Measurements from ENCODE around the gene SAMD1.

The SAMD1 gene

GRCh38 chr19:14058182-14059092, 32.1 kb downstream of the SAMD1 start:
- H4K20me1 ChIP-seq (ENCODE audit: insufficient read depth, low read length): no peaks in the 10 kb centered on the region
- peak overlapping the region; percentile 48 for H3K4me2 ChIP-seq (ENCODE audit: low read length)
- H2AFZ ChIP-seq (ENCODE audit: low read depth, low read length): no peak overlapping the region
- H3K4me3 ChIP-seq (ENCODE audit: low read length): no peak overlapping the region
- no peaks in the 10 kb centered on the region for H3K9me3 ChIP-seq (ENCODE audit: insufficient read depth, low read length)
- no peak overlapping the region for H3K27ac ChIP-seq (ENCODE audit: low read length)
- no peak overlapping the region for H3K9ac ChIP-seq (ENCODE audit: low read length)
- no peaks in the 10 kb centered on the region for H3K36me3 ChIP-seq (replicated peaks; ENCODE audit: low read depth, low read length)
- 0 out of 2 replicates have a peak, but pooled peaks cover 2% of the 10 kb centered on the region for H3K4me1 ChIP-seq (ENCODE audit: low read length)
- TF ChIP-seq EZH2phosphoT487 (IDR thresholded peaks at IDR 0.05; ENCODE audit: low read depth) (no peak), CTCF (IDR thresholded peaks at IDR 0.05; ENCODE audit: low read depth, low read length) (no peak)
- peaks cover 29% of the 10 kb centered on the region for H3K27me3 ChIP-seq (ENCODE audit: low read depth, low read length)
- H3K79me2 ChIP-seq (ENCODE audit: low read length): no peaks in the 10 kb centered on the region

- peaks cover 26% of the 10 kb centered on the region for H3K27me3 ChIP-seq (ENCODE audit: low read depth, low read length)
- H3K79me2 ChIP-seq (ENCODE audit: low read length): no peaks in the 10 kb centered on the region
- 0 out of 2 replicates have a peak, but pooled peaks cover 2% of the 10 kb centered on the region for H3K4me1 ChIP-seq (ENCODE audit: low read length)
- H3K4me2 ChIP-seq (ENCODE audit: low read length): no peak overlapping the region
- H3K36me3 ChIP-seq (replicated peaks; ENCODE audit: low read depth, low read length): peaks cover 8% of the 10 kb centered on the region
- no peak overlapping the region for H3K27ac ChIP-seq (ENCODE audit: low read length)
- H3K9ac ChIP-seq (ENCODE audit: low read length): no peak overlapping the region
- TF ChIP-seq EZH2phosphoT487 (IDR thresholded peaks at IDR 0.05; ENCODE audit: low read depth) (no peak), CTCF (IDR thresholded peaks at IDR 0.05; ENCODE audit: low read depth, low read length) (no peak)
- no peaks in the 10 kb centered on the region for H4K20me1 ChIP-seq (ENCODE audit: insufficient read depth, low read length)
- no peak overlapping the region for H2AFZ ChIP-seq (ENCODE audit: low read depth, low read length)
- H3K4me3 ChIP-seq (ENCODE audit: low read length): no peak overlapping the region
- H3K9me3 ChIP-seq (ENCODE audit: insufficient read depth, low read length): no peaks in the 10 kb centered on the region
These were observed 33.7 kb downstream of the SAMD1 start for GRCh38 chr19:14056741-14057356.

GRCh38 chr19:14056069-14056666, 34.4 kb downstream of the SAMD1 start:
- TF ChIP-seq EZH2phosphoT487 (IDR thresholded peaks at IDR 0.05; ENCODE audit: low read depth): no peak
- TF ChIP-seq CTCF (IDR thresholded peaks at IDR 0.05; ENCODE audit: low read depth, low read length): no peak
- peaks cover 11% of the 10 kb centered on the region for H3K36me3 ChIP-seq (replicated peaks; ENCODE audit: low read depth, low read length)
- 0 out of 2 replicates have a peak, but pooled peaks cover 2% of the 10 kb centered on the region for H3K4me1 ChIP-seq (ENCODE audit: low read length)
- no peaks in the 10 kb centered on the region for H3K79me2 ChIP-seq (ENCODE audit: low read length)
- no peaks in the 10 kb centered on the region for H4K20me1 ChIP-seq (ENCODE audit: insufficient read depth, low read length)
- no peaks in the 10 kb centered on the region for H3K9me3 ChIP-seq (ENCODE audit: insufficient read depth, low read length)
- no peak overlapping the region for H3K4me2 ChIP-seq (ENCODE audit: low read length)
- no peak overlapping the region for H3K27ac ChIP-seq (ENCODE audit: low read length)
- H3K27me3 ChIP-seq (ENCODE audit: low read depth, low read length): peaks cover 19% of the 10 kb centered on the region
- no peak overlapping the region for H3K4me3 ChIP-seq (ENCODE audit: low read length)
- H2AFZ ChIP-seq (ENCODE audit: low read depth, low read length): no peak overlapping the region
- no peak overlapping the region for H3K9ac ChIP-seq (ENCODE audit: low read length)

GRCh38 chr19:14055396-14055795, 35.2 kb downstream of the SAMD1 start:
- Histone ChIP-seq H3K4me1 (ENCODE audit: low read length) (0 out of 2 replicates have a peak, but pooled peaks cover 2% of the 10 kb centered on the region), H3K4me3 (ENCODE audit: low read length) (no peak overlapping the region), H3K9me3 (ENCODE audit: insufficient read depth, low read length) (no peaks in the 10 kb centered on the region), H3K4me2 (ENCODE audit: low read length) (no peak overlapping the region), H3K79me2 (ENCODE audit: low read length) (no peaks in the 10 kb centered on the region), H4K20me1 (ENCODE audit: insufficient read depth, low read length) (no peaks in the 10 kb centered on the region), H2AFZ (ENCODE audit: low read depth, low read length) (no peak overlapping the region), H3K36me3 (replicated peaks; ENCODE audit: low read depth, low read length) (peaks cover 14% of the 10 kb centered on the region), H3K9ac (ENCODE audit: low read length) (no peak overlapping the region), H3K27me3 (ENCODE audit: low read depth, low read length) (peaks cover 15% of the 10 kb centered on the region), H3K27ac (ENCODE audit: low read length) (no peak overlapping the region)
- TF ChIP-seq EZH2phosphoT487 (IDR thresholded peaks at IDR 0.05; ENCODE audit: low read depth) (no peak), CTCF (IDR thresholded peaks at IDR 0.05; ENCODE audit: low read depth, low read length) (no peak)
